Measurements from ENCODE around the gene CACNB2.
A peak's percentile ranks its signal among the peaks of the same experiment; 100 is the strongest.

DNA sequence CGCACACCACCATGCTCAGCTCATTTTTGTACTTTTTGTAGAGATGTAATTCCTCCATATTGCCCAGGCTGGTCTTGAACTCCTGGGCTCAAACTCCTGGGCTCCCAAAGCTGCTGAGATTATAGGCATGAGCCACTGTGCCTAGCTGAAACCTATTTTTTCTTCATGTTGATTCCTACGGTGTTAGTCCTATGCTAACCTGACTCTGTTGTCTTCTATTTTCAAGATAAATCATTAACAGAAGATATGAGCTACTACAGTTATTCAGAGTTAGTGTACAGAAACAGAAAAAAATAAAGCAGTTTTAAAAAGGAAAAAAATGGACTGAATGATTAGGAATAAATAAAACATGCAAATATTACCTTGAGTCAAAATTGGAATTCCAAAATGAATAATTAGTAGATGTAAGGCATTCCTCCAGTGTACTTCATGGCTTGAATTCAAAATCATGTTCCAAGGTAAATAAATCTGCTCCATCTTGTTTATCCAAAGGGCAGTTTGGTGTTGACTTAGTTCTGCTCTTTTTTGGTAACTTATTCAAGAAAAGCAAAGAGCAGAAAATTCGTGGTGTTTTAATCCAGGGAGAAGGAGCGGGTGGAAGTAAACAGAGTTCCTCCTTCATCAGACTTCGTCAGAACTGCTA, 185.8 kb downstream of the CACNB2 start:
- TF ChIP-seq, protein P1, sequence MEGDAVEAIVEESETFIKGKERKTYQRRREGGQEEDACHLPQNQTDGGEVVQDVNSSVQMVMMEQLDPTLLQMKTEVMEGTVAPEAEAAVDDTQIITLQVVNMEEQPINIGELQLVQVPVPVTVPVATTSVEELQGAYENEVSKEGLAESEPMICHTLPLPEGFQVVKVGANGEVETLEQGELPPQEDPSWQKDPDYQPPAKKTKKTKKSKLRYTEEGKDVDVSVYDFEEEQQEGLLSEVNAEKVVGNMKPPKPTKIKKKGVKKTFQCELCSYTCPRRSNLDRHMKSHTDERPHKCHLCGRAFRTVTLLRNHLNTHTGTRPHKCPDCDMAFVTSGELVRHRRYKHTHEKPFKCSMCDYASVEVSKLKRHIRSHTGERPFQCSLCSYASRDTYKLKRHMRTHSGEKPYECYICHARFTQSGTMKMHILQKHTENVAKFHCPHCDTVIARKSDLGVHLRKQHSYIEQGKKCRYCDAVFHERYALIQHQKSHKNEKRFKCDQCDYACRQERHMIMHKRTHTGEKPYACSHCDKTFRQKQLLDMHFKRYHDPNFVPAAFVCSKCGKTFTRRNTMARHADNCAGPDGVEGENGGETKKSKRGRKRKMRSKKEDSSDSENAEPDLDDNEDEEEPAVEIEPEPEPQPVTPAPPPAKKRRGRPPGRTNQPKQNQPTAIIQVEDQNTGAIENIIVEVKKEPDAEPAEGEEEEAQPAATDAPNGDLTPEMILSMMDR (IDR thresholded peaks at IDR 0.05), result no peak
- TF ChIP-seq POLR2AphosphoS5 (IDR thresholded peaks at IDR 0.05), result peak; percentile 55

Measured in prostate gland (tissue), 2 donors.